SU-DHL-6 (cell line): ENCODE measurements around the gene ARHGEF39.

ENCODE experiments used
- H2AFZ ChIP-seq: fragments of 200-600 bp; sonication (generic); 2 replicates; pipeline ENCODE4 v1.6.1; 2014; ENCODE audit warnings: low read depth, mild to moderate bottlenecking, moderate library complexity, mixed read lengths, antibody characterized with exemption, low read length; ENCODE audit not compliant: severe bottlenecking
- H3F3A ChIP-seq: fragments of 200-600 bp; shearing (Covaris generic); 2 replicates; pipeline ENCODE4 v1.6.0; 2016; ENCODE audit warnings: antibody characterized with exemption, mild to moderate bottlenecking; ENCODE audit not compliant: insufficient read depth
- H3K27ac ChIP-seq: fragments of 200-600 bp; sonication (generic); 2 replicates; pipeline ENCODE4 v1.5.1; 2016; ENCODE audit warnings: low read depth, mild to moderate bottlenecking, low read length, moderate library complexity, mixed read lengths
- H3K27me3 ChIP-seq: fragments of 200-600 bp; sonication (generic), shearing (Covaris generic); 2 replicates; pipeline ENCODE4 v1.6.0; 2014; ENCODE audit warnings: mild to moderate bottlenecking, low read length
- H3K36me3 ChIP-seq: fragments of 200-600 bp; sonication (generic); 2 replicates; pipeline ENCODE4 v1.6.1; 2014; ENCODE audit warnings: mild to moderate bottlenecking, low read length, mixed read lengths
- H3K4me2 ChIP-seq: fragments of 300-600, 200-600 bp; shearing (Covaris generic), sonication (generic); 2 replicates; pipeline ENCODE4 v1.6.0; 2014; ENCODE audit warnings: low read length, low read depth, mild to moderate bottlenecking; ENCODE audit not compliant: poor library complexity, severe bottlenecking
- H3K4me3 ChIP-seq: fragments of 200-600 bp; sonication (generic); 2 replicates; pipeline ENCODE4 v1.5.1; 2014; ENCODE audit warnings: antibody characterized with exemption, low read length, mild to moderate bottlenecking, mixed read lengths; ENCODE audit not compliant: insufficient read depth, poor library complexity, severe bottlenecking
- H3K79me2 ChIP-seq: fragments of 200-600 bp; sonication (generic); 2 replicates; pipeline ENCODE4 v1.6.1; 2014; ENCODE audit warnings: mild to moderate bottlenecking, low read length, moderate library complexity; ENCODE audit not compliant: insufficient read depth
- H3K9ac ChIP-seq: fragments of 200-600 bp; sonication (generic); 2 replicates; pipeline ENCODE4 v1.7.0; 2014; ENCODE audit warnings: mild to moderate bottlenecking, low read length
- H3K9me2 ChIP-seq: fragments of 200-600 bp; sonication (generic); replicated peaks from 2 replicates; pipeline ENCODE4 v1.6.1; 2014; ENCODE audit warnings: low read length; ENCODE audit not compliant: insufficient read depth
- H3K9me3 ChIP-seq: fragments of 200-600 bp; sonication (generic); 2 replicates; pipeline ENCODE4 v1.6.1; 2014; ENCODE audit warnings: low read length, mixed read lengths; ENCODE audit not compliant: insufficient read depth
- H4K20me1 ChIP-seq: fragments of 200-600 bp; sonication (generic); 2 replicates; pipeline ENCODE4 v1.6.1; 2014; ENCODE audit warnings: low read depth, mild to moderate bottlenecking, antibody characterized with exemption, low read length, moderate library complexity, mixed read lengths
- CTCF ChIP-seq: fragments of 200-600 bp; sonication (generic); IDR thresholded peaks from one replicate; pipeline ENCODE4 v1.5.1; 2017; ENCODE audit warnings: antibody characterized with exemption, mild to moderate bottlenecking, low read length, moderate library complexity; ENCODE audit not compliant: insufficient read depth, poor library complexity, severe bottlenecking
- EZH2phosphoT487 ChIP-seq: fragments of 200-600 bp; sonication (generic), shearing (Covaris generic); conservative IDR thresholded peaks from 2 replicates; pipeline ENCODE4 v1.6.1; 2018; ENCODE audit warnings: mild to moderate bottlenecking, antibody characterized with exemption, low read length, moderate library complexity, mixed read lengths

The ARHGEF39 gene

GRCh38 chr9:35673132-35674024, 8.4 kb upstream of the ARHGEF39 start, which contains the start of gene CA9:
Gene CA9 (plus strand): TSS chr9:35673928. CDS start chr9:35673960, 32 bp downstream.
- no peak within 1 kb of the TSS for H3K4me3 ChIP-seq
- H3K27ac ChIP-seq = no peak within 1 kb of the TSS
- H3K9me3 ChIP-seq = no peaks in the 10 kb centered on the region
- no peaks in the 10 kb centered on the region for H3K79me2 ChIP-seq
- no peaks in the 10 kb centered on the region for H3K36me3 ChIP-seq
- H3K9me2 ChIP-seq = no peaks in the 10 kb centered on the region
- H3F3A ChIP-seq = no peaks in the 10 kb centered on the region
- no peaks in the 10 kb centered on the region for H3K27me3 ChIP-seq
- H4K20me1 ChIP-seq = no peaks in the 10 kb centered on the region
- H3K4me2 ChIP-seq = no peak within 1 kb of the TSS
- H2AFZ ChIP-seq = no peak within 1 kb of the TSS
- H3K9ac ChIP-seq = no peak within 1 kb of the TSS
- TF ChIP-seq CTCF (no peak), EZH2phosphoT487 (no peak)

DNA sequence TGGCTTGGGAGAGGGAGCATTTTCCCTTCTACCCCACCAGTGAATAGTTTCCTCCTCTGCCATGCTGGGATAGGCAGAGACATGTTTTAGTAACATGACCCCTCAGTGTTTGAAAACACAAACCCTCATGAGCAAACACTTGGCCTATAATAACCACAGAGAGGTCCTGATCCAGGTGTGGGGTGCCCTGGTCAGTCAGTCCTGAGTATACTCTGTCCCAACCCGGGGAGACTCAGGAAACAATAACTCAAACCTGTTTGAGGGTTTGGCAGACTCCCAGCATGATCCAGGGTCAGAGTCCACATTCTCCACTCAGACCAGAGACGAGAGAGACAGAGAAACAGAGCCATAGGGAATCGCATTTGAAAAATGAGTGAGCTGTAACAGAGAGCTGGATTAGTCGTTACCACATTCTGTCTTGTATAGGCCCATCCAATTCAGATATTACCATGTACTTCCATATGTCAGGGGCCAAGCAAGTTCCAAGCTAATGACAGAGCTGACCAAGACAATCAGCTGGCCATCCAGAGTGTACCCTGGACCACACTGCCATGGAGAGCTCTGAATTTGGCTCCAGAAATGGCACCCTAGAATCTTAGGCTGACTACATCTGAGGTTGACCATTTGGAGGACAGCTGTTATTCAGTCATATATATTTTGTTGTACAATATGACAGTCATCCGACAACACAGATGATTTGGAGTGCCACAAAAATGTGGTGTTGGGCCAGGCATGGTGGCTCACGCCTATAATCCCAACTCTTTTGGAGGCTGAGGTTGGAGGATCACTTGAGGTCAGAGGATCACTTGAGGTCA, 4.5 kb upstream of the ARHGEF39 start:
- H3K9me3 ChIP-seq = no peaks in the 10 kb centered on the region
- no peak overlapping the region for H3K4me2 ChIP-seq
- H4K20me1 ChIP-seq = no peaks in the 10 kb centered on the region
- TF ChIP-seq EZH2phosphoT487 (no peak), CTCF (no peak)
- no peak overlapping the region for H3K27ac ChIP-seq
- peaks cover 13% of the 10 kb centered on the region for H3F3A ChIP-seq
- H3K27me3 ChIP-seq = no peaks in the 10 kb centered on the region
- H3K36me3 ChIP-seq = no peaks in the 10 kb centered on the region
- no peaks in the 10 kb centered on the region for H3K9me2 ChIP-seq
- H3K79me2 ChIP-seq = no peaks in the 10 kb centered on the region
- H3K9ac ChIP-seq = no peak overlapping the region
- no peak overlapping the region for H2AFZ ChIP-seq
- no peak overlapping the region for H3K4me3 ChIP-seq

DNA sequence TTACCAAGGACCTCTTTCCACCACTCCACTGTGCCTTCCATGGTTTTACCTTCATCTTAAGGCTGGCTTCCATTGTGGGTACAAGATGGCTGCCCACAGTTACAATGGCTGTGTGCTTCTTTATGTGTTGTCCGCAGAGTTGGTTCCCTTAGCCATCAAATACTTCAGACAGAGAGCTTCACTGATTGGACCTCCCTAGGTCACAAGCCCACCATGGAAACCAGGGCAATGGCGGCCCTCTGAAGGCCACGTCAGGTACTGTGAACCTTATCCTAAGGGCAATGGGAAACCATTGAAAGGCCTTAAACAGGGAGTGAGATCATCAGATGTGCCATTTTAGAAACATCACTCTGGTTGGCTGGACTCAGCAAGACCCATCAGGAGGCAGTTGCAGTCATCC, 2.9 kb upstream of the ARHGEF39 start:
- Histone ChIP-seq H3K9ac (no peak overlapping the region), H3K79me2 (0 out of 2 replicates have a peak, but pooled peaks cover 8% of the 10 kb centered on the region), H4K20me1 (no peaks in the 10 kb centered on the region), H3F3A (peaks cover 27% of the 10 kb centered on the region), H3K36me3 (no peaks in the 10 kb centered on the region), H3K4me2 (no peak overlapping the region), H3K9me3 (no peaks in the 10 kb centered on the region), H2AFZ (no peak overlapping the region), H3K27me3 (no peaks in the 10 kb centered on the region), H3K9me2 (no peaks in the 10 kb centered on the region), H3K4me3 (no peak overlapping the region), H3K27ac (no peak overlapping the region)
- TF ChIP-seq CTCF (no peak), EZH2phosphoT487 (no peak)
